Heart left ventricle (tissue), 16 donors: ENCODE results near the gene SFPQ. TPM values are rescaled to one million over a fixed set of nuclear protein-coding genes. Genes with fewer than 3 reads are reported as not detected.
A peak's percentile ranks its signal among the peaks of the same experiment; 100 is the strongest.

Experiments
- ATAC-seq, 4 donors: fragments of 200-7000 bp; cut with Tn5 transposase; one replicate each; pipeline ENCODE4 v1.9.1; 2020 to 2022; ENCODE audit warnings: moderate library complexity in 4 of 4, mild to moderate bottlenecking in 3 of 4, moderate number of reproducible peaks in 1 of 4
- DNase-seq, 5 donors: peaks; one replicate each; pipeline ENCODE4 v3.0.0-alpha.2; 2020
- H3K27ac ChIP-seq, 12 donors: fragments of 200-600 bp; sonication (generic) in 4 of 12; one replicate each; pipeline versions ENCODE4 v1.5.0 to v1.8.0; 2016 to 2022; ENCODE audit warnings: mild to moderate bottlenecking in 2 of 12
- H3K27me3 ChIP-seq, 9 donors: fragments of 200-600 bp; sonication (generic) in 2 of 9; one replicate each; pipeline versions ENCODE4 v1.5.1 to v1.8.0; 2016 to 2022; ENCODE audit warnings: mild to moderate bottlenecking in 3 of 9
- H3K36me3 ChIP-seq, 9 donors: fragments of 200-600 bp; sonication (generic) in 2 of 9; one replicate each; pipeline versions ENCODE4 v1.5.0 to v1.8.0; 2018 to 2022; ENCODE audit warnings: mild to moderate bottlenecking in 2 of 9
- H3K4me1 ChIP-seq, 12 donors: fragments of 200-600 bp; sonication (generic) in 4 of 12; one replicate each; pipeline versions ENCODE4 v1.5.0 to v1.8.0; 2016 to 2022; ENCODE audit warnings: mild to moderate bottlenecking in 3 of 12
- H3K4me3 ChIP-seq, 12 donors: fragments of 200-600 bp; sonication (generic) in 4 of 12; one replicate each; pipeline versions ENCODE4 v1.5.0 to v1.8.0; 2017 to 2022; ENCODE audit warnings: mild to moderate bottlenecking in 9 of 12, moderate library complexity in 4 of 12
- H3K9me3 ChIP-seq, 12 donors: fragments of 200-600 bp; sonication (generic) in 4 of 12; one replicate each; pipeline versions ENCODE4 v1.5.0 to v1.8.0; 2016 to 2022; ENCODE audit warnings: mild to moderate bottlenecking in 1 of 12
- CTCF ChIP-seq, 12 donors: fragments of 200-600 bp; sonication (generic) in 4 of 12; IDR thresholded peaks; one replicate each; pipeline versions ENCODE4 v1.5.0 to v1.8.0; 2018 to 2022; ENCODE audit warnings: antibody characterized with exemption in 12 of 12, mild to moderate bottlenecking in 5 of 12
- POLR2A ChIP-seq, 2 donors: fragments of 450-650 bp; IDR thresholded peaks; one replicate each; pipeline ENCODE4 v1.6.1; 2017; ENCODE audit warnings: antibody characterized with exemption in 2 of 2, mild to moderate bottlenecking in 2 of 2, moderate library complexity in 2 of 2
- WGBS, 4 donors: extraction: QIAGEN DNeasy Blood & Tissue Kit in 2 of 4; methylation state at CpG; one replicate each; pipeline versions ENCODE4 v1.1.5 to v1.1.7; 2013 to 2018; 5-methylcytosine and 5-hydroxymethylcytosine counted together
- intact Hi-C, 10 donors: fragments of 100-400 bp; cut with DNase I; formaldehyde crosslinking; loops; one replicate each; pipeline versions ENCODE4 v1.11.1 to v1.14.2; 2022
- polyA plus RNA-seq, 2 donors: library from polyadenylated mRNA; stranded (reverse); fragments of 200-250 nt; gene quantifications; one replicate each; pipeline ENCODE4 v1.2.3, GENCODE V29; 2013
- total RNA-seq, 9 donors: library from RNA; depleted of rRNA in 2 of 9; stranded (reverse); fragments of >200 nt in 2 of 9; fragmentation: NEBNext Ultra II Directional in 3 of 9; extraction: Animal tissue kit (Norgen Biotek cat#: 25700) in 3 of 9; gene quantifications; one replicate each; pipeline versions ENCODE4 v1.1.0 to v1.2.4, GENCODE V29; 2016 to 2023
- donor health status: ischemic (EF 13 %, LVEDD 7.1; RV severe dilation, severe dysfunction).
- donor health status: healthy with polysubstance abuse.
- donor health status: DM: no; HTN: yes; CAD: no.
- donor health status: DM: no; HTN: no; CAD: no.
- donor health status: ischemic (EF 25% LVEDD 6.9; RV normal size, moderate dysfunction).
- donor health status: ischemic (EF 25% LVEDD 5.7; RV mildly dilated, moderate dysfunction).
- donor health status: healthy.
- donor health status: DM: yes; HTN: yes; CAD: no.
- donor health status: ischemic (EF 35%, LVEDD 5.7; RV mildly dilated, moderate dysfunction).
- donor health status: nonischemic (EF 11% LVEDD 7.7; RV severe dilation, severe dysfunction).
- donor health status: DM: yes; HTN: yes; CAD: no.
- donor health status: PGD.
- donor health status: ischemic (EF 29% LVEDD 5.4; RV normal size, mild dysfunction).
- donor health status: nonischemic (EF 23%, LVEDD 6.1; RV moderate dilation, normal function).

The SFPQ gene
- total and polyA plus RNA-seq, 11 donors = 58.6 to 114 (median 76.4) TPM

- no peak overlapping the region for H3K27ac ChIP-seq
- no peaks in the 10 kb centered on the region for H3K9me3 ChIP-seq
- no peak overlapping the region for H3K4me3 ChIP-seq
- no peak for ATAC-seq
- intact Hi-C loops = no loop called here
- no peaks in the 10 kb centered on the region for H3K27me3 ChIP-seq
- peaks cover 0 to 13% (median 0%) of the 10 kb centered on the region in 12 donors for H3K4me1 ChIP-seq
- 92 to 93% (median 92%) methylated on average over 2 of the region's 2 CpGs for WGBS, 4 donors
- no peaks in the 10 kb centered on the region for H3K36me3 ChIP-seq
- DNase-seq = no peak
- TF ChIP-seq CTCF (IDR thresholded peaks at IDR 0.05) (no peak), POLR2A (IDR thresholded peaks at IDR 0.05) (no peak)
Observed at GRCh38 chr1:35226546-35226945, 33.6 kb upstream of the SFPQ start.

DNA sequence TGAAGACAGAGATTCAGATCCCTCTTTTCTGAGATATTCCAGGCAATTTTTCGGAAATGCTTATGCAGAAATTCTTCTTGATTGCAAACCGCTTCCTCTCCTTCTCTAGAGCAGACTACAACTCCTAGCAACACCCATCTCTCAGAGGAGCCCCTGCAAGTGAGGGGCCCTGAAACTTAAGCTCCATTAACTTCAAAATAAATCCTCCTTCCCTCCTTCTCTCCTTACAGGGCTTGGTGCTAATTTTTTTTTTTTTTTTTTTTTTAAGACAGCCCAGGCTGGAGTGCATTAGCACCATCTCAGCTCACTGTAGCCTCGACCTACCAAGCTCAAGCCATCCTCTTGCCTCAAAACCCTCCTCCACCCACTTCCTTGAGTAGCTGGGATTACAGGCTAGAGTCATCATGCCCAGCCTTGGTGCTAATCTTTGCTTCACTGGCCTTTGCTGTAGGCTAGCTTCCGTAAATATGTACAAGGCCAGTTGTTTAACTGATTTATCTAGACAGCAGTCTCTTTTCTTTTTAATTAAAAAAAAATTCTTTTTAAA lies 30.2 kb upstream of the SFPQ start:
- Histone ChIP-seq H3K4me3 (no peak overlapping the region), H3K27me3 (no peaks in the 10 kb centered on the region), H3K4me1 (peaks cover 0 to 13% (median 0%) of the 10 kb centered on the region in 12 donors), H3K9me3 (no peaks in the 10 kb centered on the region), H3K27ac (peak overlapping the region in 4 of 12 donors; percentile 2 to 23 (median 14)), H3K36me3 (no peaks in the 10 kb centered on the region)
- DNase-seq = no peak
- no peak for TF ChIP-seq POLR2A (IDR thresholded peaks at IDR 0.05)
- no peak for TF ChIP-seq CTCF (IDR thresholded peaks at IDR 0.05)
- ATAC-seq = no peak
- intact Hi-C loops = no loop called here
- 75 to 81% (median 77%) methylated on average over 4 of the region's 4 CpGs for WGBS, 4 donors

DNA sequence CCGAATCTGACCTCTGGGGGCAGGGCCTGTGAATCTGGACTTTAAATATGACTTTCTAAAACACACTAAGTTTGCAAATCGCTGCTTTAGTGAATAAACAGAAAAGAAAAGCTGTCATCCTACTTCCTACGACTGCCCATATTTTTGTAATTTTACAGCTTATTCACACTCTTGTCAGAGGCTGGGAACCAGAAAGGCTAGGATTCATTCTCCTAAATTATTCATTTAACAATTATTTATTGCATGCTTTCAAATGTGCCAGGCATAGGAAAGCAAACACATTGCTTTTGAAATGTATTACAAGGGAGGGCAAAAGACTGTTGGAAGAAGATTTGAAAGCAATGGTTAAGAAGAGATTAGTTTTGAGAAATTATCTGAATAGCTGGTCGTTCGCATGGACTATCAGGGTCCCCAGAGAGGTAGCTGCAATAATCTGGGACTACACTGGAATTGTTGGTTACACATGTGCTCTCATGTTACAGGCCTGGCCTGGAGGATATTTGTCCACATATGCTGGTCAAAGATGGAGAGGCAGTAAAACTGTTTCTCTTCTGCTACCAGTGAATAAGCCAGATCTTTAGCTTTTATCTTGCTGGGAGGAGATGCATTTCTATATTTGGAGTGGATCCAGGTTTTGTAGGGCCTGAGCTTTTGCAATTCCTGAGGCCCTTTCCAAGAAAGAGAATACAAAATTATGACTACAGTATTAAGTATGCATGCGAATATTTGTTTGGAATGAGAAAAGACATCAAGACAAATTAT lies 29.6 kb upstream of the SFPQ start:
- Histone ChIP-seq H3K27ac (peak overlapping the region in 4 of 12 donors; percentile 2 to 23 (median 17)), H3K4me3 (no peak overlapping the region), H3K27me3 (no peaks in the 10 kb centered on the region), H3K4me1 (peaks cover 0 to 13% (median 0%) of the 10 kb centered on the region in 12 donors), H3K9me3 (no peaks in the 10 kb centered on the region), H3K36me3 (no peaks in the 10 kb centered on the region)
- WGBS, 4 donors = 62 to 65% (median 64%) methylated on average over 6 of the region's 6 CpGs
- DNase-seq = no peak
- peak in 3 of 4 donors; percentile 34 to 47 (median 41) for ATAC-seq
- intact Hi-C loops = no loop called here
- TF ChIP-seq CTCF (IDR thresholded peaks at IDR 0.05) (no peak), POLR2A (IDR thresholded peaks at IDR 0.05) (no peak)

DNA sequence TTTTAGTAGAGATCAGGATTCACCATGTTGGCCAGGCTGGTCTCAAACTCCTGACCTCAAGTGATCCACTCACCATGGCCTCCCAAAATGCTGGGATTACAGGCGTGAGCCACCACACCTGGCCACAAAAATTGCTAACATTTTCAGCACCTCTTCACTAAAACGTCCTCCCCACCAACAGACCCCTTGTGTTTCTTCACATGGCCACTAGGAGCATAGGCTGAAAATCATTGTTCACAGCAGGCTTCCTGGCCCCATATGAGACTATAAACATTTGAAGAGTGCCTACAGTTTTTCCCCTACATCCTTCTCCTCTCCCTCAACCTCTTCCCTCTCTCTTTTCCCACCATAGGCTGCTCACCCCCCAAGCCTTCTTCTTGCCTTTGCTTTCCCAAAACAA lies 28.0 kb upstream of the SFPQ start:
- TF ChIP-seq POLR2A (IDR thresholded peaks at IDR 0.05) (no peak), CTCF (IDR thresholded peaks at IDR 0.05) (peak in 6 of 12 donors; percentile 7 to 34 (median 14))
- DNase-seq (no peak), ATAC-seq (no peak)
- no peak overlapping the region for H3K27ac ChIP-seq
- intact Hi-C loops = no loop called here
- peaks cover 0 to 13% (median 0%) of the 10 kb centered on the region in 12 donors for H3K4me1 ChIP-seq
- no peaks in the 10 kb centered on the region for H3K9me3 ChIP-seq
- no peak overlapping the region for H3K4me3 ChIP-seq
- WGBS, 4 donors = 41 to 48% (median 46%) methylated on average over 2 of the region's 2 CpGs
- no peaks in the 10 kb centered on the region for H3K36me3 ChIP-seq
- no peaks in the 10 kb centered on the region for H3K27me3 ChIP-seq
